Stomach (tissue), 4 donors: ENCODE results near the gene SLC25A4.

ENCODE experiments used
- EP300 ChIP-seq: sonication (generic); formaldehyde crosslinking; IDR thresholded peaks from one replicate; pipeline ENCODE4 v1.6.1; 2017; ENCODE audit warnings: antibody characterized with exemption
- POLR2AphosphoS5 ChIP-seq, 3 donors: sonication (generic); formaldehyde crosslinking; IDR thresholded peaks; one replicate each; pipeline ENCODE4 v1.6.1; 2016; ENCODE audit warnings: antibody characterized with exemption in 3 of 3
- TF ChIP-seq, protein P1 (sequence below), 7 experiments: fragments of 450-650 bp in 4 of 7; fragments of 200-600 bp in 3 of 7; sonication (generic) in 3 of 7; IDR thresholded peaks; one replicate each; pipeline ENCODE4 v1.5.1; 2016 to 2019; ENCODE audit warnings: antibody characterized with exemption in 7 of 7, control low read depth in 2 of 7, mild to moderate bottlenecking in 1 of 7

DNA sequence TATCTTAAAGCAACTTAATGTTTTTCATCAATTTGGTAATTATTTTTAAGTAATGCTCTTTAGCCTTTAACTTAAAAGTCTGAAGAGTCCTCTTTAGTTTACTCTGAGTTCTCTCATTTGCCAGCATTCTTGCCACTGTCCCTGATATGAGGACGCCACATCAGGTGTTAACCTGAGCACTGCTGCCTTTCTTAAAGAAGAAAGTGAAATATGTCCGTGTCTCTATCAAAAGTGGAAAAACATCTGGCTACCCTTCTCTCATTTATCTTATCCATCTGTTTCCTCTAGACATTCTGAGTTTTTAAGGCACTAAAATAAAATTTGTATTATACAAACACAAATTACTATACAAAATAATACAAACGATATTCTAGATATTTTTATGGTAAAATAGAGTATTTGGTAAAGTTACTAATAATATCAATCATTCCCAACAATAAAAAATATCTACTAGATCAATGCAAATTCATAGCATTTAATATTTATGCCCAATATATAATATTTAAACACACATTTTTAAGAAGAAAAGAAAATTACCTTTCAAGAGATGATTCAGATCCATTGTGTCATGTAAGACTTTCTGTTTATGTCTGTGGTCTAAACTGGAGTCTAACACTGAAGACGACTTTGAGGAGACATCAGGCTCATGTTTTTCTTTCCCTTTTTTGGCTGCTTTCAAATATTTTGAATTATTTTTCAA lies 46.7 kb downstream of the SLC25A4 start:
- TF ChIP-seq POLR2AphosphoS5 (IDR thresholded peaks at IDR 0.05) (no peak), EP300 (no peak)
- TF ChIP-seq, protein P1, sequence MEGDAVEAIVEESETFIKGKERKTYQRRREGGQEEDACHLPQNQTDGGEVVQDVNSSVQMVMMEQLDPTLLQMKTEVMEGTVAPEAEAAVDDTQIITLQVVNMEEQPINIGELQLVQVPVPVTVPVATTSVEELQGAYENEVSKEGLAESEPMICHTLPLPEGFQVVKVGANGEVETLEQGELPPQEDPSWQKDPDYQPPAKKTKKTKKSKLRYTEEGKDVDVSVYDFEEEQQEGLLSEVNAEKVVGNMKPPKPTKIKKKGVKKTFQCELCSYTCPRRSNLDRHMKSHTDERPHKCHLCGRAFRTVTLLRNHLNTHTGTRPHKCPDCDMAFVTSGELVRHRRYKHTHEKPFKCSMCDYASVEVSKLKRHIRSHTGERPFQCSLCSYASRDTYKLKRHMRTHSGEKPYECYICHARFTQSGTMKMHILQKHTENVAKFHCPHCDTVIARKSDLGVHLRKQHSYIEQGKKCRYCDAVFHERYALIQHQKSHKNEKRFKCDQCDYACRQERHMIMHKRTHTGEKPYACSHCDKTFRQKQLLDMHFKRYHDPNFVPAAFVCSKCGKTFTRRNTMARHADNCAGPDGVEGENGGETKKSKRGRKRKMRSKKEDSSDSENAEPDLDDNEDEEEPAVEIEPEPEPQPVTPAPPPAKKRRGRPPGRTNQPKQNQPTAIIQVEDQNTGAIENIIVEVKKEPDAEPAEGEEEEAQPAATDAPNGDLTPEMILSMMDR (IDR thresholded peaks at IDR 0.05), result no peak
